Ishikawa (cell line): ENCODE results near the gene PYDC1.

ENCODE experiments used
- CEBPB ChIP-seq: IDR thresholded peaks from 2 replicates; pipeline ENCODE4 v1.6.1; 2012
- CREB1 ChIP-seq: IDR thresholded peaks from 2 replicates; pipeline ENCODE4 v1.6.1; 2012; ENCODE audit warnings: low read depth
- EGR1 ChIP-seq: IDR thresholded peaks from 2 replicates; pipeline ENCODE4 v1.6.1; 2012
- EP300 ChIP-seq: IDR thresholded peaks from 2 replicates; pipeline ENCODE4 v1.6.1; 2012; ENCODE audit warnings: borderline replicate concordance
- FOXM1 ChIP-seq: IDR thresholded peaks from 2 replicates; pipeline ENCODE4 v1.6.1; 2012; ENCODE audit warnings: low read depth, borderline replicate concordance
- MAX ChIP-seq: IDR thresholded peaks from 2 replicates; pipeline ENCODE4 v1.6.1; 2012
- NFIC ChIP-seq: IDR thresholded peaks from 2 replicates; pipeline ENCODE4 v1.6.1; 2012
- RAD21 ChIP-seq: IDR thresholded peaks from 2 replicates; pipeline ENCODE4 v1.6.1; 2012; ENCODE audit warnings: low read depth
- REST ChIP-seq: IDR thresholded peaks from 2 replicates; pipeline ENCODE4 v1.6.1; 2012; ENCODE audit warnings: low read depth, mild to moderate bottlenecking
- TAF1 ChIP-seq: IDR thresholded peaks from 2 replicates; pipeline ENCODE4 v1.6.1; 2012; ENCODE audit warnings: low read depth, mild to moderate bottlenecking
- TCF12 ChIP-seq: IDR thresholded peaks from 2 replicates; pipeline ENCODE4 v1.6.1; 2012; ENCODE audit warnings: low read depth
- TEAD4 ChIP-seq: IDR thresholded peaks from 2 replicates; pipeline ENCODE4 v1.6.1; 2012
- USF1 ChIP-seq: IDR thresholded peaks from 2 replicates; pipeline ENCODE4 v1.6.1; 2012
- YY1 ChIP-seq: IDR thresholded peaks from 2 replicates; pipeline ENCODE4 v1.6.1; 2012; ENCODE audit warnings: low read depth
- ZBTB7A ChIP-seq: IDR thresholded peaks from 2 replicates; pipeline ENCODE4 v1.6.1; 2012; ENCODE audit warnings: low read depth

PYDC1 gene

GRCh38 chr16:31260136-31260931, 43.4 kb upstream of the PYDC1 start:
- no peak for TF ChIP-seq TCF12

GRCh38 chr16:31258366-31258765, 41.4 kb upstream of the PYDC1 start:
- TF ChIP-seq ZBTB7A, result no peak
- no peak for TF ChIP-seq MAX
- TF ChIP-seq EGR1, result no peak
- no peak for TF ChIP-seq FOXM1
- TF ChIP-seq RAD21, result no peak
- TF ChIP-seq YY1, result no peak
- no peak for TF ChIP-seq CEBPB
- TF ChIP-seq NFIC, result no peak
- TF ChIP-seq TCF12, result no peak
- no peak for TF ChIP-seq USF1
- no peak for TF ChIP-seq EP300
- no peak for TF ChIP-seq TAF1

GRCh38 chr16:31256466-31256865, 39.5 kb upstream of the PYDC1 start:
- TF ChIP-seq ZBTB7A, result no peak
- no peak for TF ChIP-seq EGR1
- TF ChIP-seq FOXM1, result no peak
- TF ChIP-seq CEBPB, result no peak
- no peak for TF ChIP-seq REST
- no peak for TF ChIP-seq TAF1
- TF ChIP-seq MAX, result no peak
- TF ChIP-seq YY1, result no peak
- TF ChIP-seq NFIC, result no peak
- TF ChIP-seq CREB1, result no peak
- no peak for TF ChIP-seq EP300
- no peak for TF ChIP-seq RAD21
- TF ChIP-seq USF1, result no peak
- no peak for TF ChIP-seq TEAD4
- no peak for TF ChIP-seq TCF12

- TF ChIP-seq EGR1, result no peak
- no peak for TF ChIP-seq YY1
- TF ChIP-seq FOXM1, result no peak
- no peak for TF ChIP-seq REST
- no peak for TF ChIP-seq TCF12
- TF ChIP-seq USF1, result no peak
- TF ChIP-seq RAD21, result no peak
- no peak for TF ChIP-seq CREB1
- TF ChIP-seq CEBPB, result no peak
- no peak for TF ChIP-seq TAF1
- TF ChIP-seq EP300, result no peak
- no peak for TF ChIP-seq NFIC
- TF ChIP-seq ZBTB7A, result no peak
- TF ChIP-seq TEAD4, result no peak
- no peak for TF ChIP-seq MAX
Observed at GRCh38 chr16:31253642-31254045, 36.7 kb upstream of the PYDC1 start.

- TF ChIP-seq USF1 (no peak), CEBPB (no peak)
Observed at GRCh38 chr16:31251435-31251834, 34.5 kb upstream of the PYDC1 start.
